ENCODE results near the gene FRMD4A. TPM values are rescaled to one million over a fixed set of nuclear protein-coding genes. Genes with fewer than 3 reads are reported as not detected.
"Not testable (repeated sequence)": the region's sequence is repeated elsewhere in the genome, so short reads cannot be mapped to it uniquely, and the experiment has no call there.

Gene FRMD4A
- total RNA-seq, 1 experiment from 2014 or later = 18.3 TPM

DNA sequence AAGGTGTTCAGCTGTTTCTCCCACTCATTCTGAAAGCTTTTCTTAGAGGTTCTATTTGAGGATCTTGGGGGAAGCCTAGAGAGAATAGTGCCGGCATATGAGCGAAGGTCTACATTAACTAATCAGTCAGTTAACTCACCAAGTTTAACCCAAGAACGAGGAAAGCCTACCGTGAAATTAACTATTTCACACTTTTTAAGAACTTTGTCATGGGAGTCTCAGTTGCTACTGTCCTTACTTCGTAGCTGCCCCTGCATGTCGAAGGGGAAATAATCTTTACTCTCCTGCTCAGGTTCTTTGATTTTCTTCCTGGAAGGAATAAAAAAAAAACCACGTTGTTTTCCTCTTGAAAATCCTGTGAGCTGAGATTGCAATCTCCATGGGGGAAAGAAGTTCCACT lies 115.1 kb downstream of the FRMD4A start:
- no peak overlapping the region for H2AFZ ChIP-seq
- BruUV-seq (replicated peaks) = no TSS peak
- H3K27me3 ChIP-seq (ENCODE audit: insufficient read depth, low read depth) = peaks cover 48% of the 10 kb centered on the region
- H3K79me2 ChIP-seq (ENCODE audit: low read depth) = no peaks in the 10 kb centered on the region
- CTCF ChIA-PET = no interaction called here
- H3K4me2 ChIP-seq = no peak overlapping the region
- H3K4me3 ChIP-seq = no peak overlapping the region
- no peaks in the 10 kb centered on the region for H3K36me3 ChIP-seq (ENCODE audit: low read depth)
- TF ChIP-seq EZH2 (IDR thresholded peaks at IDR 0.05; ENCODE audit: low read depth) = no peak
- TF ChIP-seq, protein P1, sequence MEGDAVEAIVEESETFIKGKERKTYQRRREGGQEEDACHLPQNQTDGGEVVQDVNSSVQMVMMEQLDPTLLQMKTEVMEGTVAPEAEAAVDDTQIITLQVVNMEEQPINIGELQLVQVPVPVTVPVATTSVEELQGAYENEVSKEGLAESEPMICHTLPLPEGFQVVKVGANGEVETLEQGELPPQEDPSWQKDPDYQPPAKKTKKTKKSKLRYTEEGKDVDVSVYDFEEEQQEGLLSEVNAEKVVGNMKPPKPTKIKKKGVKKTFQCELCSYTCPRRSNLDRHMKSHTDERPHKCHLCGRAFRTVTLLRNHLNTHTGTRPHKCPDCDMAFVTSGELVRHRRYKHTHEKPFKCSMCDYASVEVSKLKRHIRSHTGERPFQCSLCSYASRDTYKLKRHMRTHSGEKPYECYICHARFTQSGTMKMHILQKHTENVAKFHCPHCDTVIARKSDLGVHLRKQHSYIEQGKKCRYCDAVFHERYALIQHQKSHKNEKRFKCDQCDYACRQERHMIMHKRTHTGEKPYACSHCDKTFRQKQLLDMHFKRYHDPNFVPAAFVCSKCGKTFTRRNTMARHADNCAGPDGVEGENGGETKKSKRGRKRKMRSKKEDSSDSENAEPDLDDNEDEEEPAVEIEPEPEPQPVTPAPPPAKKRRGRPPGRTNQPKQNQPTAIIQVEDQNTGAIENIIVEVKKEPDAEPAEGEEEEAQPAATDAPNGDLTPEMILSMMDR (conservative IDR thresholded peaks at IDR 0.05) = no peak
- no peaks in the 10 kb centered on the region for H4K20me1 ChIP-seq (ENCODE audit: insufficient read depth)
- H3K9me3 ChIP-seq (ENCODE audit: insufficient read depth, low read depth) = no peaks in the 10 kb centered on the region; the same call in 1 of the 2 replicates
- POLR2A ChIA-PET (ENCODE audit: unreplicated experiment) = no interaction called here
- H3K9me2 ChIP-seq (ENCODE audit: insufficient read depth) = no peaks in the 10 kb centered on the region
- no peak for DNase-seq
- H3F3A ChIP-seq (ENCODE audit: insufficient read depth, low read depth) = no peaks in the 10 kb centered on the region
- no peaks in the 10 kb centered on the region for H3K4me1 ChIP-seq (replicated peaks; ENCODE audit: insufficient read depth)
- no peak overlapping the region for H3K27ac ChIP-seq
- intact Hi-C loops (cut with micrococcal nuclease; ENCODE audit: unreplicated experiment) = no loop called here

DNA sequence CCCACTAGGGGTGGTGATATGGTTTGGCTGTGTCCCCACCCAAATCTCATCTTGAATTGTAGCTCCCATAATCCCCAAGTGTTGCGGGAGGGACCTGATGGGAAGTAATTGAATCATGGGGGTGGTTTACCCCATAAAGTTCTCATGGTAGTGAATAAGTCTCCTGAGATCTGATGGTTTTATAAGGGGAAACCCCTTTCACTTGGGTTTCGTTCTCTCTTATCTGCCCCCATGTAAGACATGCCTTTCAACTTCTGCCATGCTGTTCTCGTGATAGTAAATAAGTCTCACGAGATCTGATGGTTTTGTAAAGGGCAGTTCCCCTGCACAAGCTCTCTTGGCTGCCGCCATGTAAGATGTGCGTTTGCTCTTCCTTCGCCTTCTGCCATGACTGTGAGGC lies 117.0 kb downstream of the FRMD4A start:
- peaks cover 33% of the 10 kb centered on the region for H3K27me3 ChIP-seq (ENCODE audit: insufficient read depth, low read depth)
- H3K27ac ChIP-seq; BruUV-seq (replicated peaks); H3K4me2 ChIP-seq; H3F3A ChIP-seq (ENCODE audit: insufficient read depth, low read depth); CTCF ChIA-PET; DNase-seq; H3K4me3 ChIP-seq; H3K4me1 ChIP-seq (replicated peaks; ENCODE audit: insufficient read depth); H3K9me3 ChIP-seq (ENCODE audit: insufficient read depth, low read depth); H3K79me2 ChIP-seq (ENCODE audit: low read depth); H3K9me2 ChIP-seq (ENCODE audit: insufficient read depth); intact Hi-C loops (cut with micrococcal nuclease; ENCODE audit: unreplicated experiment); H2AFZ ChIP-seq; H4K20me1 ChIP-seq (ENCODE audit: insufficient read depth); H3K36me3 ChIP-seq (ENCODE audit: low read depth): not testable (repeated sequence)
- POLR2A ChIA-PET (ENCODE audit: unreplicated experiment) = interaction anchor here (0.5 kb wide), 1 partner anchor 172 kb away, joined by 3 read pairs; no protein-coding TSS in a partner anchor

GRCh38 chr10:14211610-14212009 lies 119.1 kb downstream of the FRMD4A start:
- no peak overlapping the region for H2AFZ ChIP-seq
- H3K9me3 ChIP-seq (ENCODE audit: insufficient read depth, low read depth) = no peaks in the 10 kb centered on the region; the same call in 1 of the 2 replicates
- peaks cover 28% of the 10 kb centered on the region for H3K27me3 ChIP-seq (ENCODE audit: insufficient read depth, low read depth)
- H3F3A ChIP-seq (ENCODE audit: insufficient read depth, low read depth) = no peaks in the 10 kb centered on the region
- no peak for TF ChIP-seq EZH2 (IDR thresholded peaks at IDR 0.05; ENCODE audit: low read depth)
- intact Hi-C loops (cut with micrococcal nuclease; ENCODE audit: unreplicated experiment) = no loop called here
- ChIA-PET POLR2A (ENCODE audit: unreplicated experiment) (no interaction called here), CTCF (no interaction called here)
- no peaks in the 10 kb centered on the region for H3K36me3 ChIP-seq (ENCODE audit: low read depth)
- H3K79me2 ChIP-seq (ENCODE audit: low read depth) = no peaks in the 10 kb centered on the region
- no peak overlapping the region for H3K27ac ChIP-seq
- H3K9me2 ChIP-seq (ENCODE audit: insufficient read depth) = no peaks in the 10 kb centered on the region
- H4K20me1 ChIP-seq (ENCODE audit: insufficient read depth) = no peaks in the 10 kb centered on the region
- H3K4me3 ChIP-seq = no peak overlapping the region
- DNase-seq = no peak
- no peaks in the 10 kb centered on the region for H3K4me1 ChIP-seq (replicated peaks; ENCODE audit: insufficient read depth)
- H3K4me2 ChIP-seq = no peak overlapping the region
- no TSS peak for BruUV-seq (replicated peaks)

DNA sequence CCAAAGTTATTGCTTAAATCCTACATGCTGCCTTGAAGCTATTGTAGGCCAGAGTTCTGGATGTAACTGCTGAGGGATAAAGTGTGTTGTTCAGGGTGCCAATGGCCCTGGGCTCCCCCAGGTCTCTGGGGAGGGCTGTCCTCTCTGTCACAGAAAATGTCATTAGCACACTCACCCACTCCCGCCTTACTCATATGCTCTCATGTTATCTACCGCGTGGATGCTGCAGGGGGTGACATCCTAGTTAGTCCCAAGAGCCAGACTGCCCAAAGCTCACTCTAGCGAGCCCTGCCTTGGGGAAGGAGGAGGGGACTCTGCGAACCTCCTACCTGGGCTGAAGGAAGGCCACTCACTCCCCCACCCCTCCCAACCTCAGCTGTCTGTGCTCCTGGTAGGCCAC lies 122.5 kb downstream of the FRMD4A start:
- no peaks in the 10 kb centered on the region for H3K9me3 ChIP-seq (ENCODE audit: insufficient read depth, low read depth)
- DNase-seq = no peak
- POLR2A ChIA-PET (ENCODE audit: unreplicated experiment) = no interaction called here
- no peaks in the 10 kb centered on the region for H3K79me2 ChIP-seq (ENCODE audit: low read depth)
- no peaks in the 10 kb centered on the region for H3K36me3 ChIP-seq (ENCODE audit: low read depth)
- no peak overlapping the region for H3K4me2 ChIP-seq
- no peak overlapping the region for H3K27ac ChIP-seq
- H3K4me3 ChIP-seq = no peak overlapping the region
- intact Hi-C loops (cut with micrococcal nuclease; ENCODE audit: unreplicated experiment) = no loop called here
- no peak for TF ChIP-seq EZH2 (IDR thresholded peaks at IDR 0.05; ENCODE audit: low read depth)
- TF ChIP-seq, protein P1 (conservative IDR thresholded peaks at IDR 0.05) = no peak
- no TSS peak for BruUV-seq (replicated peaks)
- H3K4me1 ChIP-seq (replicated peaks; ENCODE audit: insufficient read depth) = no peaks in the 10 kb centered on the region
- CTCF ChIA-PET = interaction anchor here (0.6 kb wide), 1 partner anchor 77 kb away, joined by 3 read pairs; no protein-coding TSS in a partner anchor
- H3K9me2 ChIP-seq (ENCODE audit: insufficient read depth) = no peaks in the 10 kb centered on the region
- H4K20me1 ChIP-seq (ENCODE audit: insufficient read depth) = no peaks in the 10 kb centered on the region
- no peaks in the 10 kb centered on the region for H3F3A ChIP-seq (ENCODE audit: insufficient read depth, low read depth)
- no peak overlapping the region for H2AFZ ChIP-seq
- H3K27me3 ChIP-seq (ENCODE audit: insufficient read depth, low read depth) = peaks cover 10% of the 10 kb centered on the region; the same call in 1 of the 2 replicates
